Stomach smooth muscle (tissue), 2 donors: ENCODE data around the gene MORC3.
"Not testable (repeated sequence)": the region's sequence is repeated elsewhere in the genome, so short reads cannot be mapped to it uniquely, and the experiment has no call there.

Source experiments
- H3K27ac ChIP-seq: one replicate; pipeline ENCODE4 v1.7.0; 2013; ENCODE audit warnings: mild to moderate bottlenecking, low read length, inconsistent platforms
- H3K27me3 ChIP-seq, 2 donors: one replicate each; pipeline ENCODE4 v1.7.0; 2013; ENCODE audit warnings: low read length in 2 of 2; ENCODE audit not compliant: insufficient read depth in 2 of 2, control insufficient read depth in 1 of 2
- H3K36me3 ChIP-seq, 2 donors: one replicate each; pipeline ENCODE4 v1.7.0; 2013; ENCODE audit warnings: low read length in 2 of 2; ENCODE audit not compliant: control insufficient read depth in 2 of 2, insufficient read depth in 2 of 2
- H3K4me1 ChIP-seq: one replicate; pipeline ENCODE4 v1.7.0; 2013; ENCODE audit warnings: low read length; ENCODE audit not compliant: control insufficient read depth, insufficient read depth
- H3K4me3 ChIP-seq, 2 donors: one replicate each; pipeline ENCODE4 v1.7.0; 2013; ENCODE audit warnings: low read length in 2 of 2
- H3K9ac ChIP-seq, 2 donors: one replicate each; pipeline ENCODE4 v1.7.0; 2013; ENCODE audit warnings: low read length in 2 of 2, mild to moderate bottlenecking in 1 of 2
- H3K9me3 ChIP-seq, 2 donors: one replicate each; pipeline ENCODE4 v1.7.0; 2013; ENCODE audit warnings: low read length in 2 of 2; ENCODE audit not compliant: control insufficient read depth in 2 of 2
- donor health status: healthy.
- donor health status: Pancreatic carcinoma.

MORC3 gene

DNA sequence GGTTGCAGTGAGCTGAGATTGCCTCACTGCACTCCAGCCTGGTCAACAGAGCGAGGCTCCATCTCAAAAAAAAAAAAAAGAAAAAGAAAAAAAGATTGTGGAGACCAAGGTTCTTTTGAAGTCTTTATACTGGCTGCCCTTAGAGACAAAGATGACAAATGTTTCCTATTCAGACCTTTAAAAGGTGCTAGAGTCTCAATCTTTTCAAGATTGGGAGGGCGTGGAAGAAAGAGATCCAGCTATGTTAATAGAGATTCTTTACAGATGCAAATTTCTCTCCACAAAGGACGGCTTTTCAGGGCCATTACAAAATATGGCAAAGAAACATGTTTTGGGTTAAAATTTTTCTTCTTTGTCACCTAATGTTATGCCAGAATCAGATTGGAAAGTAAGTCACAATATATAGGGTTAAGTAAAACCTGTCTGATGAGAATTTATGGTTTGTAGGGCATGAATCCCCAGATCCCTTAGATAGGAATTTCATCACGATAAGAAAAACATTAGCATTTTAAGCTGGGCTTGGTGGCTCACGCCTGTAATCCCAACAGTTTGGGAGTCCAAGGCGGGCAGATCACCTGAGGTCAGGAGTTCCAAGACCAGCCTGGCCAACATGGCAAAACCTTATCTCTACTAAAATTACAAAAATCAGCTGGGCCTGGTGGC, 13.0 kb upstream of the MORC3 start:
- H3K27ac ChIP-seq, result no peak overlapping the region
- no peaks in the 10 kb centered on the region for H3K36me3 ChIP-seq
- H3K9me3 ChIP-seq, result peaks cover 0 to 3% of the 10 kb centered on the region in 2 donors
- no peaks in the 10 kb centered on the region for H3K27me3 ChIP-seq
- no peak overlapping the region for H3K4me3 ChIP-seq
- no peak overlapping the region for H3K9ac ChIP-seq
- H3K4me1 ChIP-seq, result no peaks in the 10 kb centered on the region

DNA sequence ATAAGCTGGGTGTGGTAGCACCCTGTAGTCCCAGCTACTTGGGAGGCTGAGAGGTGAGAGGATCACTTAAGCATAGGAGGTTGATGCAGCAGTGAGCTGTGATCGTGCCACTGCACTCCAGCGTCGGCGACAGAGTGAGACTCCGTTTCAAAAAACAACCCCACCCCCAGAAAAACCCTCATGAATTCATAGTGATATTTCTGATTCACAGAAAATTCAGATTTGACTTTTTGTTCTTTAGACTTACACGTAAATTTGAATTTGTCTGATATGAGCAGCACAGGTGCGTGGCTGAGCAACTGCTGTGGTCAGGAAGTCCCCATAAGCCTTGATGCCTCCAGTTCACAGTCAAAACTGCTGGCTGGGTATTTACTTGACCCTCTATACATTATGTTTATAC, 10.0 kb upstream of the MORC3 start:
- Histone ChIP-seq H3K27me3 (no peaks in the 10 kb centered on the region), H3K27ac (no peak overlapping the region), H3K9ac (no peak overlapping the region), H3K4me1 (no peaks in the 10 kb centered on the region), H3K9me3 (peaks cover 0 to 3% of the 10 kb centered on the region in 2 donors), H3K36me3 (no peaks in the 10 kb centered on the region), H3K4me3 (no peak overlapping the region)

DNA sequence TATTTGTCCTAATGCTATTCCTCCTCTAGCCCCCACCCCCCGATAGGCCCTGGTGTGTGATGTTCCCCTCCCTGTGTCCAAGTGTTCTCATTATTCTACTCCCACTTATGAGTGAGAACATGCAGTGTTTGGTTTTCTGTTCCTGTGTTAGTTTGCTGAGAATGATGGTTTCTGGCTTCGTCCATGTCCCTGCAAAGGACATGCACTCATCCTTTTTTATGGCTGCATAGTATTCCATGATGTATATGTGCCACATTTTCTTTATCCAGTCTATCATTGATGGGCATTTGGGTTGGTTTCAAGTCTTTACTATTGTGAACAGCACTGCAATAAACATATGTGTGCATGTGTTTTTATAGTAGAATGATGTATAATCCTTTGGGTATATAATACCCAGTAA, 6.6 kb upstream of the MORC3 start:
- H3K4me1 ChIP-seq, H3K9me3 ChIP-seq, H3K9ac ChIP-seq, H3K27me3 ChIP-seq, H3K4me3 ChIP-seq, H3K27ac ChIP-seq, H3K36me3 ChIP-seq: not testable (repeated sequence)

DNA sequence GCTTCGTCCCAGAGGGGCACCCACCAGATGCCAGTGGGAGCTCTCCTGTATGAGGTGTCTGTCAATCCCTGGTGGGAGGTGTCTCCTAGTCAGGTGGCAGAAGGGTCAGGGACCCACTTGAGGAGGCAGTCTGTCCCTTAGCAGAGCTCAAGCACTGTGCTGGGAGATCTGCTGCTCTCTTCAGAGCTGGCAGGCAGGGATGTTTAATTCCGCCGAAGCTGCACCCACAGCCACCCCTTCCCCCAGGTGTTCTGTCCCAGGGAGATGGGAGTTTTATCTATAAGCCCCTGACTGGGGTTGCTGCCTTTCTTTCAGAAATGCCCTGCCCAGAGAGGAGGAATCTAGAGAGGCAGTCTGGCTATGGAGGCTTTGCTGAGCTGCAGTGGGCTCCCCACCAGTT, 4.0 kb upstream of the MORC3 start:
- H3K36me3 ChIP-seq, H3K27me3 ChIP-seq, H3K27ac ChIP-seq, H3K9ac ChIP-seq, H3K4me3 ChIP-seq, H3K4me1 ChIP-seq, H3K9me3 ChIP-seq: not testable (repeated sequence)

DNA sequence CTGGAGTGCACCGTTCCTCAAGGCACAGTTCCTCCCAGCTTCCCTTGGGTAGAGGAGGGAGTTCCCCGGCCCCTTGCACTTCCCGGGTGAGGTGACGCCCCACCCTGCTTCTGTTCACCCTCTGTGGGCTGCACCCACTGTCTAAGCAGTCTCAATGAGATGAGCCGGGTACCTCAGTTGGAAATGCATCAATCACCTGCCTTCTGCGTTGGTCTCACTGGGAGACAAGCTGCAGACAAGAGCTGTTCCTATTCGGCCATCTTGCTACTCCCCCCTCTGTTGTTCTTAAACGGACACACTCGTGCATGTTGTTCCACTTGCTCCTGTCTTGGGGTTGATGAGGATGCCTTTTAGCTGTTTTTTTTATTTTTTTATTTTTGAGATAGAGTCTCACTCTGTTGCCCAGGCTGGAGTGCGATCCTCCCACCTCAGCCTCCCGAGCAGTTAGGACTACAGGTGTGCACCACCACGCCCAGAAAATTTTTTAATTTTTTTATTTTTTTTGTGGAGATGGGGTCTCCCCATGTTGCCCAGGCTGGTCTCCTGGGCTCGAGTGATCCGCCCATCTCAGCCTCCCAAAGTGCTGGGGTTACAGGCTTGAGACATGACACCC, 3.0 kb upstream of the MORC3 start:
- no peaks in the 10 kb centered on the region for H3K9me3 ChIP-seq
- H3K4me3 ChIP-seq, result no peak overlapping the region
- H3K4me1 ChIP-seq, result peaks cover 9% of the 10 kb centered on the region
- no peaks in the 10 kb centered on the region for H3K27me3 ChIP-seq
- H3K27ac ChIP-seq, result no peak overlapping the region
- no peak overlapping the region for H3K9ac ChIP-seq
- H3K36me3 ChIP-seq, result no peaks in the 10 kb centered on the region

DNA sequence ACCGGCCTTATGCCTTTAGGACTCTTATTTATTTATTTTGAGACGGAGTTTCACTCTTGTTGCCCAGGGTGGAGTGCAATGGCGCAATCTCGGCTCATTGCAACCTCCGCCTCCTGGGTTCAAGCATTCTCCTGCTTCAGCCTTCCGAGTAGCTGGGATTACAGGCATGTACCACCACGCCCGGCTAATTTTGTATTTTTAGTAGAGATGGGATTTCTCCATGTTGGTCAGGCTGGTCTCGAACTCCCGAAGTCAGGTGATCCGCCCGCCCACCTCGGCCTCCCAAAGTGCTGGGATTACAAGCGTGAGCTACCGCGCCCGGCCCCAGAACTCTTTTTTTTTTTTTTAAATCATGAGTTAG, 611 bp upstream of the MORC3 start:
- Histone ChIP-seq H3K4me1 (peaks cover 14% of the 10 kb centered on the region), H3K27ac (peak overlapping the region; percentile 92), H3K9ac (peak overlapping the region; percentile 73 to 83), H3K4me3 (peak overlapping the region; percentile 59 to 80)
- H3K9me3 ChIP-seq, H3K36me3 ChIP-seq, H3K27me3 ChIP-seq: not testable (repeated sequence)

DNA sequence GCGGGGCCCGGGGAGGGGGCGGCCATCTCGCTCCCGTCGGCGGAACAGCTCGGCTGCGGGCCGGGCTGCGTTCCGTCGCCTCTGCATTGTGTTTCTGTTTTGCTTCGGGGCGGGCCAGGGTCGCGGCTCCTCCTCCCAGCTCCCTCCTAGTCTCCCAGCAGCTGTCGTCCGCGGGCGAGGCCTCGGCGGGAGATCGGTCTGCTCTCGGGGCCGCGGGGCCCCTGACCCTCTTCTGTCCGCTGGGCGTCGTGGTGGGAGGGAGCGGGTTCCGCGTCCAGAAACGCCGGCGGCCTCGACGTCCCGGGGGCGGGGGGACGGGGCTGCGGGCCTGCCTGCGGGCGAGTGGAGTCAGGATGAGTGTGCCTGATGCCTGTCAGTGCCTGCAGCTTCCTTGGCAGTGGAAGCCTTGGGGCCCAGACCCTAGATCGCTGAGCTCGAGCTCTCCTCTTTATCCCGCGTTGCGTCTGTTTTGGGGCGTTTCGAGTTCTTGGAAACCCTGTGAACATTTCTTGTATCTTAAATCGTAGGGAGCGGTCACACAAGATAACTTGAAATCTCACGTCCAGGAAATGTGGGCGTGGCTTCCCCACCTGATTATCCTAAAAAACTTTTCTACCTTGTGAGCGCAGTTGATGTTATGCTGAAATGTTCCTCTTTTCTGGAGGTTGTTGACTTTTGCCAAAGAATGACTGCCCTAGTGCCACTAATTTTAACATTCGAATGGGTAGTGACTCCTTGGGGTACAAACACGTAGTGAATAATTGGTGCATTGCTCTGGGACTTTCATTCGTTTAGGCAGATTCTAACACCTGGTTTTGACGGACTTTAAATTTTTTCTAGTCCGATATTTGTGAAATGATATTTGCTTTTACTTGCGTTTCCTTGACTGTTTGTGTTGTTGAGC, 676 bp downstream of the MORC3 start:
- Histone ChIP-seq H3K4me1 (peaks cover 22% of the 10 kb centered on the region), H3K9ac (peak overlapping the region; percentile 68 to 79), H3K9me3 (no peaks in the 10 kb centered on the region), H3K36me3 (no peaks in the 10 kb centered on the region), H3K4me3 (peak overlapping the region; percentile 80 to 87), H3K27me3 (no peaks in the 10 kb centered on the region), H3K27ac (peak overlapping the region; percentile 92)

DNA sequence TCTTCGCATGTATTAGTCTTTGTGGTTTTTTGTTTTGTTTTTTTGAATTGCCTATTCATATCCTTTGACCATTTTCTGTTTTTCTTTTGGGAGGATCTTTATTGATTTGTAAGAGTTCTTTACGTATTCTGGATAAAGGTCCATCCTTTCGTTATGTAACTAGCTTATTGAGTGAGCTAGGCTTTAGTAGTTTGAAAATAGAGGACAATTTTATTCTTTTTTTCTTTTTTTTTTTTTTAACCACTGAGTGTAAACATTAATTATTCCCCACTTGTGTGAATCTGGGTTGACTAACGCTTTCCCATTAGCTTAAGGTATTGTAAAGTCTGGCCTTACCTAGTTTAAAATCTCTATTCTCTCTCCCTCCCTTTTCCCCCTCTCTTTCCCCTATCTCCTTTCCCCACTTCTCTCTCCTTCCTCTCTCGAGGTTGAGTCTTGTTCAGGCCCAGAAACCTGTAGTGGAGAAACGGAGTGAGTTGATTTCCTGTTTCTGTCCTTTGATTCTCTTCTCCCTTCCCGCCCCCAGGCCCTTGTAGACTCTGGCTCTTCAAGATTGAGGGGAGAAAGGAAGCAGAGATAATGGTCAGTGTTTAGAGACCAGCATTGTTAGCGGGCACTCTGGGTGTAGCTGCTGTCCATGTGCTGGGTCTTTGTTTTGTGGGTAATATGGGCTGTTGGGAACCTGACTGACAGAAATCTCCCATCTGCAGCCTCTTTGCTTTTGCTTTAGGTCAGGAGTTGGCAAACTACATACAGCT, 1.5 kb downstream of the MORC3 start:
- Histone ChIP-seq H3K27me3 (no peaks in the 10 kb centered on the region), H3K4me1 (peaks cover 23% of the 10 kb centered on the region), H3K9me3 (no peaks in the 10 kb centered on the region), H3K9ac (peak overlapping the region; percentile 37 to 68), H3K27ac (peak overlapping the region; percentile 92), H3K4me3 (peak overlapping the region; percentile 80 to 87), H3K36me3 (no peaks in the 10 kb centered on the region)

DNA sequence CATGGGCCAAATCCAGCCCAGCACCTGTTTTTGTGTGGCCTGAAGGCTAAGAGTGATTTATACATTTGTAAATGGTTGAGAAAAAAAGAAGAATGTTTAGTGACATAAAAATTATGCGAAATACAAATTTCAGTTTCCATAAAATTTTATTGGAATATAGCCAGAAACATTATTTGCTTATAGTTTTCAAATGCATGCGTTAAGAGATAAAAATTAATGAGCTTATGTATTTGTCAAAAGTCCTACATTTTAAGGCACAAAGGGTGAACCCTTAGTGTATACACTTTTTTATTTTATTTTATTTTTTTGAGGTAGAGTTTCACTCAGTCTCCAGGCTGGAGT, 2.1 kb downstream of the MORC3 start:
- peaks cover 23% of the 10 kb centered on the region for H3K4me1 ChIP-seq
- peak overlapping the region; percentile 37 to 68 for H3K9ac ChIP-seq
- H3K4me3 ChIP-seq, result peak overlapping the region; percentile 80 to 87
- no peaks in the 10 kb centered on the region for H3K27me3 ChIP-seq
- H3K36me3 ChIP-seq, result no peaks in the 10 kb centered on the region
- peak overlapping the region; percentile 75 for H3K27ac ChIP-seq
- no peaks in the 10 kb centered on the region for H3K9me3 ChIP-seq

DNA sequence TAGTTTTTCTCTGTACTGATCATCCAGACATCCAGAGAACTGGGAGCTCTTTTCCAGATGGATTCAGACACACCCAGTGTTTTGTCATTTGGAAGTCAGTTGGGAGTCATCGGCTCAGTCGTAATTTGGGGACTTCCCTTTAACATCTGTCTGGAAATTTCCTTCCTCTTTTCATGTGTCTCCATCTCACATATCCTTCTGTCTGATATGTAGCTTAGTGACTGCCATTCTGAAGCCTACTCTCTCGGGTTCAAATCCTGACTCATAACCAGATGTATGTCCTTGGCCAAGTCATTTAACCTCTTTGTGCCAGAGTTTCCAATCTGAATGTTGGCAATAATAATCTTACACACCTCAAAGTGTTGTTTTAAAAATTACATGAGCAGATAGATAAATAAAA, 3.0 kb downstream of the MORC3 start:
- Histone ChIP-seq H3K36me3 (no peaks in the 10 kb centered on the region), H3K27ac (no peak overlapping the region), H3K9ac (no peak overlapping the region), H3K9me3 (no peaks in the 10 kb centered on the region), H3K27me3 (no peaks in the 10 kb centered on the region), H3K4me1 (peaks cover 23% of the 10 kb centered on the region), H3K4me3 (no peak overlapping the region)
